Measurements from ENCODE around the gene PC.
"Not testable (repeated sequence)": the region's sequence is repeated elsewhere in the genome, so short reads cannot be mapped to it uniquely, and the experiment has no call there.

The PC gene

GRCh38 chr11:66834539-66834845, 123.7 kb downstream of the PC start:
- no peak for DNase-seq

GRCh38 chr11:66824573-66824972, 133.6 kb downstream of the PC start:
- DNase-seq = not testable (repeated sequence)

- no peak for DNase-seq
These were observed 134.5 kb downstream of the PC start for GRCh38 chr11:66823700-66824099.

- no peak for DNase-seq
These were observed 137.3 kb downstream of the PC start for GRCh38 chr11:66820901-66821300.

GRCh38 chr11:66820381-66820780, 137.8 kb downstream of the PC start:
- no peak for DNase-seq

GRCh38 chr11:66818231-66818955, 139.8 kb downstream of the PC start:
- no peak for DNase-seq

- no peak for DNase-seq
These were observed 142.5 kb downstream of the PC start for GRCh38 chr11:66815646-66816045.

- DNase-seq = no peak
These were observed 143.5 kb downstream of the PC start for GRCh38 chr11:66814678-66815077.

- no peak for DNase-seq
These were observed 147.5 kb downstream of the PC start for GRCh38 chr11:66810576-66811185.

GRCh38 chr11:66809592-66809991, 148.6 kb downstream of the PC start:
- no peak for DNase-seq

GRCh38 chr11:66800720-66801428, 157.3 kb downstream of the PC start:
- no peak for DNase-seq

GRCh38 chr11:66799815-66800214, 158.4 kb downstream of the PC start:
- not testable (repeated sequence) for DNase-seq

Data from NCI-H446 (cell line).